Measurements from ENCODE around the gene FAM219A. TPM values are rescaled to one million over a fixed set of nuclear protein-coding genes. Genes with fewer than 3 reads are reported as not detected.

The FAM219A gene
- total RNA-seq, 2 experiments from 2014 or later: 12.3 to 13.2 TPM

GRCh38 chr9:34430843-34431437, 27.4 kb downstream of the FAM219A start:
- peak; percentile 39 for DNase-seq
- H3K36me3 Mint-ChIP-seq (ENCODE audit: low read depth): no peaks in the 10 kb centered on the region
- no peaks in the 10 kb centered on the region for H3K27me3 Mint-ChIP-seq
- H3K27ac Mint-ChIP-seq: no peak overlapping the region
- H3K9me3 Mint-ChIP-seq: no peaks in the 10 kb centered on the region
- ChIA-PET CTCF (interaction anchor here (0.6 to 3.0 kb wide), 3 partner anchors 111 to 652 kb away, joined by 3 to 15 read pairs (median 4); no protein-coding TSS in a partner anchor), POLR2A (no interaction called here)
- H3K4me1 Mint-ChIP-seq: no peaks in the 10 kb centered on the region
- no peak overlapping the region for H3K4me3 Mint-ChIP-seq

GRCh38 chr9:34428325-34428958, 29.9 kb downstream of the FAM219A start:
- Mint-ChIP-seq H3K36me3 (ENCODE audit: low read depth) (no peaks in the 10 kb centered on the region), H3K27me3 (no peaks in the 10 kb centered on the region), H3K27ac (no peak overlapping the region), H3K9me3 (no peaks in the 10 kb centered on the region), H3K4me3 (no peak overlapping the region), H3K4me1 (no peaks in the 10 kb centered on the region)
- DNase-seq: no peak
- CTCF ChIA-PET: interaction anchor here (0.6 to 2.8 kb wide), 3 partner anchors 25 to 154 kb away, joined by 3 to 9 read pairs (median 5); no protein-coding TSS in a partner anchor
- POLR2A ChIA-PET: no interaction called here

GRCh38 chr9:34426347-34427074, 31.9 kb downstream of the FAM219A start:
- H3K27ac Mint-ChIP-seq: no peak overlapping the region
- no peaks in the 10 kb centered on the region for H3K27me3 Mint-ChIP-seq
- POLR2A ChIA-PET: no interaction called here
- no peak for DNase-seq
- no peaks in the 10 kb centered on the region for H3K4me1 Mint-ChIP-seq
- H3K36me3 Mint-ChIP-seq (ENCODE audit: low read depth): no peaks in the 10 kb centered on the region
- H3K4me3 Mint-ChIP-seq: no peak overlapping the region
- CTCF ChIA-PET: interaction anchor here (2.8 kb wide), 1 partner anchor 23 kb away, joined by 9 read pairs; no protein-coding TSS in a partner anchor
- no peaks in the 10 kb centered on the region for H3K9me3 Mint-ChIP-seq

- Mint-ChIP-seq H3K4me1 (no peaks in the 10 kb centered on the region), H3K27me3 (no peaks in the 10 kb centered on the region), H3K27ac (no peak overlapping the region), H3K4me3 (no peak overlapping the region), H3K36me3 (ENCODE audit: low read depth) (no peaks in the 10 kb centered on the region), H3K9me3 (no peaks in the 10 kb centered on the region)
- ChIA-PET CTCF (interaction anchor here (1.3 kb wide), 1 partner anchor 16 kb away, joined by 5 read pairs; no protein-coding TSS in a partner anchor), POLR2A (no interaction called here)
- DNase-seq: no peak
These were observed 38.5 kb downstream of the FAM219A start for GRCh38 chr9:34419716-34420504.

- ChIA-PET POLR2A (no interaction called here), CTCF (interaction anchor here (0.6 to 3.9 kb wide), 3 partner anchors 13 to 254 kb away, joined by 3 to 23 read pairs (median 4); no protein-coding TSS in a partner anchor)
- no peak overlapping the region for H3K27ac Mint-ChIP-seq
These were observed 40.6 kb downstream of the FAM219A start for GRCh38 chr9:34417734-34418133.

GRCh38 chr9:34413231-34413852, 45.0 kb downstream of the FAM219A start:
- Mint-ChIP-seq H3K4me1 (no peaks in the 10 kb centered on the region), H3K27me3 (no peaks in the 10 kb centered on the region), H3K27ac (no peak overlapping the region), H3K4me3 (no peak overlapping the region), H3K36me3 (ENCODE audit: low read depth) (no peaks in the 10 kb centered on the region), H3K9me3 (no peaks in the 10 kb centered on the region)
- DNase-seq: peak; percentile 46
- ChIA-PET POLR2A (no interaction called here), CTCF (no interaction called here)

More at GRCh38 chr9:34417734-34418133, 40.6 kb downstream of the FAM219A start:
- H3K4me1 Mint-ChIP-seq: no peaks in the 10 kb centered on the region
- H3K36me3 Mint-ChIP-seq (ENCODE audit: low read depth): no peaks in the 10 kb centered on the region
- no peak overlapping the region for H3K4me3 Mint-ChIP-seq
- no peak for DNase-seq
- no peaks in the 10 kb centered on the region for H3K27me3 Mint-ChIP-seq
- H3K9me3 Mint-ChIP-seq: no peaks in the 10 kb centered on the region

- H3K27me3 Mint-ChIP-seq: no peaks in the 10 kb centered on the region
- ChIA-PET CTCF (no interaction called here), POLR2A (no interaction called here)
- no peaks in the 10 kb centered on the region for H3K9me3 Mint-ChIP-seq
- no peaks in the 10 kb centered on the region for H3K36me3 Mint-ChIP-seq (ENCODE audit: low read depth)
- H3K4me3 Mint-ChIP-seq: no peak overlapping the region
- no peaks in the 10 kb centered on the region for H3K4me1 Mint-ChIP-seq
- no peak overlapping the region for H3K27ac Mint-ChIP-seq
- DNase-seq: no peak
These were observed 46.0 kb downstream of the FAM219A start for GRCh38 chr9:34412336-34412735.

GRCh38 chr9:34409154-34409553, 49.2 kb downstream of the FAM219A start:
- Mint-ChIP-seq H3K4me1 (no peaks in the 10 kb centered on the region), H3K27me3 (no peaks in the 10 kb centered on the region), H3K4me3 (no peak overlapping the region), H3K36me3 (ENCODE audit: low read depth) (no peaks in the 10 kb centered on the region), H3K27ac (no peak overlapping the region), H3K9me3 (no peaks in the 10 kb centered on the region)
- ChIA-PET CTCF (interaction anchor here (0.7 kb wide), 1 partner anchor 30 kb away, joined by 3 read pairs; no protein-coding TSS in a partner anchor), POLR2A (interaction anchor here (0.6 kb wide), 1 partner anchor 27 kb away, joined by 3 read pairs; no protein-coding TSS in a partner anchor)
- no peak for DNase-seq

GRCh38 chr9:34408173-34408572, 50.2 kb downstream of the FAM219A start:
- H3K4me1 Mint-ChIP-seq: no peaks in the 10 kb centered on the region
- no peak for DNase-seq
- ChIA-PET CTCF (no interaction called here), POLR2A (no interaction called here)
- no peak overlapping the region for H3K4me3 Mint-ChIP-seq
- no peaks in the 10 kb centered on the region for H3K27me3 Mint-ChIP-seq
- H3K9me3 Mint-ChIP-seq: no peaks in the 10 kb centered on the region
- no peaks in the 10 kb centered on the region for H3K36me3 Mint-ChIP-seq (ENCODE audit: low read depth)
- no peak overlapping the region for H3K27ac Mint-ChIP-seq

GRCh38 chr9:34406219-34406618, 52.2 kb downstream of the FAM219A start:
- no peaks in the 10 kb centered on the region for H3K4me1 Mint-ChIP-seq
- CTCF ChIA-PET: no interaction called here
- no peak for DNase-seq
- POLR2A ChIA-PET: no interaction called here
- no peak overlapping the region for H3K27ac Mint-ChIP-seq
- no peaks in the 10 kb centered on the region for H3K9me3 Mint-ChIP-seq
- H3K36me3 Mint-ChIP-seq (ENCODE audit: low read depth): no peaks in the 10 kb centered on the region
- H3K4me3 Mint-ChIP-seq: no peak overlapping the region
- H3K27me3 Mint-ChIP-seq: no peaks in the 10 kb centered on the region

- CTCF ChIA-PET: interaction anchor here (2.6 kb wide), 2 partner anchors 11 to 96 kb away, joined by 23 to 31 read pairs; no protein-coding TSS in a partner anchor
- no peak overlapping the region for H3K27ac Mint-ChIP-seq
These were observed 52.7 kb downstream of the FAM219A start for GRCh38 chr9:34405719-34406118.

GRCh38 chr9:34403554-34404380, 54.6 kb downstream of the FAM219A start:
- peak; percentile 56 for DNase-seq

More at GRCh38 chr9:34405719-34406118, 52.7 kb downstream of the FAM219A start:
- no peak for DNase-seq
- POLR2A ChIA-PET: interaction anchor here (0.5 kb wide), 1 partner anchor 62 kb away, joined by 3 read pairs; no protein-coding TSS in a partner anchor
- Mint-ChIP-seq H3K27me3 (no peaks in the 10 kb centered on the region), H3K4me3 (no peak overlapping the region), H3K36me3 (ENCODE audit: low read depth) (no peaks in the 10 kb centered on the region), H3K4me1 (no peaks in the 10 kb centered on the region), H3K9me3 (no peaks in the 10 kb centered on the region)

More at GRCh38 chr9:34403554-34404380, 54.6 kb downstream of the FAM219A start:
- H3K9me3 Mint-ChIP-seq: no peaks in the 10 kb centered on the region
- H3K4me3 Mint-ChIP-seq: no peak overlapping the region
- no peaks in the 10 kb centered on the region for H3K27me3 Mint-ChIP-seq
- POLR2A ChIA-PET: no interaction called here
- no peaks in the 10 kb centered on the region for H3K4me1 Mint-ChIP-seq
- CTCF ChIA-PET: interaction anchor here (0.6 to 2.6 kb wide), 38 partner anchors 9 to 377 kb away, joined by 3 to 31 read pairs (median 4); partner anchors contain the start of gene UBAP2
- no peak overlapping the region for H3K27ac Mint-ChIP-seq
- H3K36me3 Mint-ChIP-seq (ENCODE audit: low read depth): no peaks in the 10 kb centered on the region
